ENCODE measurements around the gene MYF6. TPM values are rescaled to one million over a fixed set of nuclear protein-coding genes. Genes with fewer than 3 reads are reported as not detected.

The MYF6 gene
- total RNA-seq, 4 donors from 2014 or later: not detected

DNA sequence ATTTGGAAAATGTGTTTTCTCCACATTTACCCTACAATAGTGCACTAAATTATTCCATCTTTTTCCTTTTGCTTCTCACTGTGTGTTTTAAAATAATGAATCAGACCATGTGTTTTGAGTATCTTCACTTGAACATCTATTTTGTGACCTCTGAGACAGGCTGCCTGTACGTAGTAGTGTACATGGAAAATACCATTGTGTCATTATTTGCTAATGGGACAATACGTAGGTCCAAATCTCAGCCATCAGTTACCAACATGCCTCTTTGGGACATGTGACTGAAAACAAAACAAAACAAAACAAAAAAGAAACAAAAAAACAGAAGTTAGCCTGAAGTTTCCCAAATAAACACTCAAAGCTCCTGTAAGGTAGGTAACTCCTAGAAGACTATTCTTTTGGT, 7.1 kb upstream of the MYF6 start:
- Histone ChIP-seq H3K4me3 (no peak overlapping the region), H3K27ac (no peak overlapping the region), H3K9me3 (no peaks in the 10 kb centered on the region), H3K36me3 (no peaks in the 10 kb centered on the region), H3K27me3 (no peaks in the 10 kb centered on the region), H3K4me1 (no peaks in the 10 kb centered on the region)
- WGBS: 87% methylated on average over 2 of the region's 2 CpGs
- DNase-seq (ENCODE audit: low spot score in 2 of 2): no peak
- TF ChIP-seq, protein P1, sequence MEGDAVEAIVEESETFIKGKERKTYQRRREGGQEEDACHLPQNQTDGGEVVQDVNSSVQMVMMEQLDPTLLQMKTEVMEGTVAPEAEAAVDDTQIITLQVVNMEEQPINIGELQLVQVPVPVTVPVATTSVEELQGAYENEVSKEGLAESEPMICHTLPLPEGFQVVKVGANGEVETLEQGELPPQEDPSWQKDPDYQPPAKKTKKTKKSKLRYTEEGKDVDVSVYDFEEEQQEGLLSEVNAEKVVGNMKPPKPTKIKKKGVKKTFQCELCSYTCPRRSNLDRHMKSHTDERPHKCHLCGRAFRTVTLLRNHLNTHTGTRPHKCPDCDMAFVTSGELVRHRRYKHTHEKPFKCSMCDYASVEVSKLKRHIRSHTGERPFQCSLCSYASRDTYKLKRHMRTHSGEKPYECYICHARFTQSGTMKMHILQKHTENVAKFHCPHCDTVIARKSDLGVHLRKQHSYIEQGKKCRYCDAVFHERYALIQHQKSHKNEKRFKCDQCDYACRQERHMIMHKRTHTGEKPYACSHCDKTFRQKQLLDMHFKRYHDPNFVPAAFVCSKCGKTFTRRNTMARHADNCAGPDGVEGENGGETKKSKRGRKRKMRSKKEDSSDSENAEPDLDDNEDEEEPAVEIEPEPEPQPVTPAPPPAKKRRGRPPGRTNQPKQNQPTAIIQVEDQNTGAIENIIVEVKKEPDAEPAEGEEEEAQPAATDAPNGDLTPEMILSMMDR (IDR thresholded peaks at IDR 0.05): no peak
- TF ChIP-seq POLR2A (IDR thresholded peaks at IDR 0.05) (no peak), POLR2AphosphoS5 (IDR thresholded peaks at IDR 0.05) (no peak), EP300 (IDR thresholded peaks at IDR 0.05) (no peak)

DNA sequence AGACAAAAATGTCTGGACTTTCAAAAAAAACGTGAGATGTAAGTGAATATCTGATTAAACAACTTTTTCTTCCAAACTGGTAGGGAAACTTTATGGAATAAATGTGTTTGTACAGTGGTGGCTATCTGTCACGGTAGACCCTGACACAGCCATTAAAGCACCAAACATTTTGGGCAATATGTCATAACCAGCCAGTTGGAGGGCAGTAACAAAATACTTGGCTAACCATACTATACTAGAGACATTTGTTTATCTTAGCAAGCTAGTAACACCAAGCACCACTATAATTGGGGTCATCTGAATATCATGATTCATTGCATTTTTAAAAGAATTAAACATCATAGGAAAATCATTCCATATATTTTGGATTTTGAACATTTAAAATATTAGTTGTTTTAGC, 6.0 kb upstream of the MYF6 start:
- 64% methylated on average over 2 of the region's 2 CpGs for WGBS
- no peak overlapping the region for H3K27ac ChIP-seq
- H3K36me3 ChIP-seq: no peaks in the 10 kb centered on the region
- TF ChIP-seq POLR2AphosphoS5 (IDR thresholded peaks at IDR 0.05): no peak
- no peak for TF ChIP-seq POLR2A (IDR thresholded peaks at IDR 0.05)
- TF ChIP-seq, protein P1 (IDR thresholded peaks at IDR 0.05): no peak
- TF ChIP-seq EP300 (IDR thresholded peaks at IDR 0.05): no peak
- no peaks in the 10 kb centered on the region for H3K27me3 ChIP-seq
- no peaks in the 10 kb centered on the region for H3K9me3 ChIP-seq
- no peak for DNase-seq (ENCODE audit: low spot score in 2 of 2)
- H3K4me3 ChIP-seq: no peak overlapping the region
- H3K4me1 ChIP-seq: no peaks in the 10 kb centered on the region

DNA sequence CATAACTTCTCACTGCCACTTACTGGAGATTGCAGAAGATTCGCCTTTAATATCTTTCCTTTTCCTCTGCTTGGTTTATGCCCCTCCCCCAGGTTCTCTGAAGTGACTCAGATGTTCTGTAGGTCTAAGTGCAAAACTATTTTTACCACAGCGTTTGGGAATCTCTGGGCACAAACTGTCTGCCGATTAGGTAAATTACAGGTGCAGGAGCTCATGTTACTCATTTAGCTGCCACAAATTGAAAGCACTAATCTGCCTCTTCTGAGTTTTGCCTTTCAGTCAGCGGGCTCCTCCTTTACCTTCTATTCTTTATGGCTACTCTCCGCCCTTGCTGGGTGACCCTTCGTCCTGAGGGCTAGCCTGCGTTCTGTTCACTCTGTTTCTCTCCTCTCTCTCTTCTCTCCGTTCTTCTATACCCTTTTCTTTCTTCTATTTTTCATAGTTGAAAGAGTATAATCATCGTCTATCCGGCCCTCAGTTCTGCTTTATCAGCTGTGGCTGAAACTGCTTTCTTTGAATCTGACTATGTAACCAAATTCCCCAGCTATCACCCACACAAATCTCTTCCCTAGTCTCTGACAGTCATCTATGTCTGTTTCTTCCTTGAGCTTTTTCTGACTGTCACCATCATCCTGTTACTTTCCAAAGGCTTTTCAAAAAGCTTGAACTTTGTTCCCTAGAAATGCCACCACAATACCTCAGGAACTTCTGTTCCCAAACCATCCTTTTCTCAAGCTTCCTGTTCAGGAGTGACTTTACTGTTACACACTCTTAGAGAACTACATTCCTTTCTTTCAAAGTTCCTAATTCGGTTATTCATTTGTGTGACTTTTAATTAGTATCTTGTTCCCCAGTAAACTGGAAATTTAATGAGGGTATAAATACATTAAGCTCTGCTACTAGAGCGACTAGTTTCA, 4.3 kb upstream of the MYF6 start:
- no peaks in the 10 kb centered on the region for H3K9me3 ChIP-seq
- no peaks in the 10 kb centered on the region for H3K36me3 ChIP-seq
- DNase-seq (ENCODE audit: low spot score in 2 of 2): no peak
- WGBS: 50% methylated on average over 12 of the region's 12 CpGs
- TF ChIP-seq, protein P1 (IDR thresholded peaks at IDR 0.05): no peak
- TF ChIP-seq EP300 (IDR thresholded peaks at IDR 0.05): no peak
- H3K4me1 ChIP-seq: no peaks in the 10 kb centered on the region
- H3K4me3 ChIP-seq: no peak overlapping the region
- no peak overlapping the region for H3K27ac ChIP-seq
- H3K27me3 ChIP-seq: peaks cover 6% of the 10 kb centered on the region

DNA sequence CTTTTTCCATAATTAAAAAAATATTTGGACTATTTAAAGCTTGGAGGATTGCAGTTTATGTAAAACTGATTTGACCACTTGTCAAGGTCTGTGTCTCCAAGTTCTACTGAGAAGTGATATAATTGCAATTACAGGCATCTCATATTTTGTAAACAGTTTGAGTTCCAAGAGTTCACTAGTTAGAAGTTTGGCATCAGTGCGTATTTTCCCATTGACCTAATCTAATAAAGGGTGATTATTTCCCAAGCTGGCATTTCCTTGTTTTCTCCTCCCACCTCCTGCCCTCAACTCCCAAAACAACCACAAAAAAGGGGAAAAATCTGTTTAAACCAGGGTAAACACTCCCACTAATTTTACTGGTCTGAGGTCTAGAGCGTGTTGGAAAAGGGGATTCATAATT, 3.0 kb upstream of the MYF6 start:
- WGBS: 77% methylated on average over 2 of the region's 2 CpGs
- Histone ChIP-seq H3K27me3 (peaks cover 16% of the 10 kb centered on the region), H3K4me3 (no peak overlapping the region), H3K36me3 (no peaks in the 10 kb centered on the region), H3K27ac (no peak overlapping the region), H3K4me1 (peaks cover 2% of the 10 kb centered on the region), H3K9me3 (no peaks in the 10 kb centered on the region)
- DNase-seq (ENCODE audit: low spot score in 2 of 2): no peak
- no peak for TF ChIP-seq EP300 (IDR thresholded peaks at IDR 0.05)
- TF ChIP-seq, protein P1 (IDR thresholded peaks at IDR 0.05): no peak

DNA sequence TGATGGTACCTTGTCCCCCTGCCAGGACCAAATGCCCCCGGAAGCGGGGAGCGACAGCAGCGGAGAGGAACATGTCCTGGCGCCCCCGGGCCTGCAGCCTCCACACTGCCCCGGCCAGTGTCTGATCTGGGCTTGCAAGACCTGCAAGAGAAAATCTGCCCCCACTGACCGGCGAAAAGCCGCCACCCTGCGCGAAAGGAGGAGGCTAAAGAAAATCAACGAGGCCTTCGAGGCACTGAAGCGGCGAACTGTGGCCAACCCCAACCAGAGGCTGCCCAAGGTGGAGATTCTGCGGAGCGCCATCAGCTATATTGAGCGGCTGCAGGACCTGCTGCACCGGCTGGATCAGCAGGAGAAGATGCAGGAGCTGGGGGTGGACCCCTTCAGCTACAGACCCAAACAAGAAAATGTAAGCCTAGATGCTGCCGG, 410 bp downstream of the MYF6 start:
- H3K27ac ChIP-seq: no peak overlapping the region
- peaks cover 2% of the 10 kb centered on the region for H3K4me1 ChIP-seq
- no peaks in the 10 kb centered on the region for H3K36me3 ChIP-seq
- H3K27me3 ChIP-seq: peaks cover 36% of the 10 kb centered on the region
- DNase-seq (ENCODE audit: low spot score in 2 of 2): no peak
- no peak for TF ChIP-seq POLR2AphosphoS5 (IDR thresholded peaks at IDR 0.05)
- TF ChIP-seq, protein P1 (IDR thresholded peaks at IDR 0.05): no peak
- TF ChIP-seq EP300 (IDR thresholded peaks at IDR 0.05): no peak
- TF ChIP-seq POLR2A (IDR thresholded peaks at IDR 0.05): no peak
- 58% methylated on average over 15 of the region's 21 CpGs for WGBS
- H3K4me3 ChIP-seq: no peak overlapping the region
- H3K9me3 ChIP-seq: no peaks in the 10 kb centered on the region

All from suprapubic skin (tissue), 4 donors.